Stimulated activated CD8-positive, alpha-beta memory T cell treated with anti-CD3 and anti-CD28 coated beads, Interleukin-12 subunit alpha, Interleukin-12 subunit beta, amount 100 ng/mL, for 24 hours (primary cell): Measurements from ENCODE around the gene CLTRN.
"Not testable (repeated sequence)": the region's sequence is repeated elsewhere in the genome, so short reads cannot be mapped to it uniquely, and the experiment has no call there.

Experiments used
- DNase-seq: peaks from one replicate; pipeline ENCODE4 v3.0.0-alpha.2; 2020; ENCODE audit errors: extremely low read depth

CLTRN gene

DNA sequence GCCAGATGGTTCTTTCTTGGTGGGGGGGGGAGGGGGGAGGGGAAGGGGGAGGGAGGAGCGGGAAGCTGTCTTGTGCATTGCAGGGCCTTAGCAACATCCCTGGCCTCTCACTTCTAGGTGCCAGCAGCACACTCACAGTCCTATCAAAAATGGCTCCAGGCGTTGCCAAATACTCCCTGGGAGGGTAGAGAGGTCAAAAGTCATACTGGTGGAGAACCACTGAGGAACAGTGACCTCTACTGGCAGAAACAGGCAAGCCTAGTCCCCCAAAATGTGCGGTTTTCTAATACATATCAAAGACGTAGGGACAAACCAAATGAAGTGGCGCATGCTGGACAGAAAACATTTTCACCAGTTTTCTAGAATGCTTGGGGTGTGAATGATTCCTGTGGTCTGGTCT lies 17.1 kb downstream of the CLTRN start:
- DNase-seq, result not testable (repeated sequence)

- DNase-seq, result no peak
Measured at GRCh38 chrX:15646543-15646942, 18.1 kb downstream of the CLTRN start.

GRCh38 chrX:15646031-15646430 lies 18.6 kb downstream of the CLTRN start:
- DNase-seq, result no peak

- DNase-seq, result no peak
Measured at GRCh38 chrX:15645266-15645665, 19.3 kb downstream of the CLTRN start.

GRCh38 chrX:15644560-15644872 lies 20.1 kb downstream of the CLTRN start:
- DNase-seq, result no peak

DNA sequence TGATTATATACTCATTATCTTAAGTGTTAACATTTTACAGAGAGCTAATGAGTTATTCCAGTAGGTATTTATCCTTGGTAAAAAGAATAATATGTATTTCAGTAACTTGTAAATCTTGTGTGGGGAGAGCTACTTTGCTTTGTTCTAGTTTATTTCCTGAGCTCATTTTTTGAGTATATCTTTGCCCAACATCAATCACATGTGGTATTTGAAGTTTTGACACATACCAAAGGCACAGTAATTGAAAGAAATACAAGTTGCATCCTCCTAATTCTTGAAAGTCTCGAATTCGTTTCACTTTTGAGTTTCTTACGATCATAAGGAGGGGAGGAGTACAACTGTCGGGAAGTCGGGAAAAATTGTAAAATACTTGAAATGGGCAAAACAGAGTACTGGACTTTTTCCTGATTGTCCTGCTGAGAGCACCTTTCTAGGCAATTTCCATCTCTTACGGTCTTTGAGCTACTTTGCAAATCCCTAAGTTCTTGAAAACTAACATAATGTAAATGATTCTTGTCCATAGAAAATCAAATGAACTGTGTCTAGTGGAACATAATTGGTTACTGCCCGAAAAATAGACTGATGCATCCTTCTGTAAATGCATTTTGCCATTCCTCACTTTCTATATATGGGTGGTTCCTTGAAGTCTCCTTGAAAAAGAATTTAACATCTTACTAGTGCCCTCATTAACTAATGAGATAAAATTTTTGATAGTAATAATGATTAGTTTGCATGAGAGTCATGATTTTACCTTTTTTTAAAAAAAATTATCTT lies 20.6 kb downstream of the CLTRN start:
- DNase-seq, result no peak

GRCh38 chrX:15631637-15632036 lies 33.0 kb downstream of the CLTRN start:
- DNase-seq, result no peak

DNA sequence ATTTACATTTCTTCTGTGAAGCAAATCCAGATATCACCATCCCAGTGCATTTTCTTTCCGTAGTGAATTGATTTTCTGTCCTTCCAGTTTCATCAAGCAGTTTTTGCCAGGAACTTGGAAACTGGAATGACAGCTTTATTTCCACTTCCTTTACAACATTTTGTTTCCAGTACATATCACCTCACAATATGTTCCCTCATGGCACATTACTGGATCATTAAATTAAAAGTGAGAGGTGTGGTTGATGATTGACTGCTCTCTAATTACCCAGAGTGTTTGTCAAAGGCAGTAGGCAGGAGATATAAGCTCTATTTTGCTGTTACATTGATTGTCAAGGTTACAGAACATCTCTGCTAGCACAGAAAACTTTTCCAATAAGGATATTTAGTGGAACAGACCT lies 41.6 kb downstream of the CLTRN start:
- DNase-seq, result no peak

- DNase-seq, result no peak
Measured at GRCh38 chrX:15619053-15619755, 45.4 kb downstream of the CLTRN start.

GRCh38 chrX:15617111-15617510 lies 47.5 kb downstream of the CLTRN start:
- DNase-seq, result no peak

GRCh38 chrX:15616531-15616930 lies 48.1 kb downstream of the CLTRN start:
- DNase-seq, result no peak

DNA sequence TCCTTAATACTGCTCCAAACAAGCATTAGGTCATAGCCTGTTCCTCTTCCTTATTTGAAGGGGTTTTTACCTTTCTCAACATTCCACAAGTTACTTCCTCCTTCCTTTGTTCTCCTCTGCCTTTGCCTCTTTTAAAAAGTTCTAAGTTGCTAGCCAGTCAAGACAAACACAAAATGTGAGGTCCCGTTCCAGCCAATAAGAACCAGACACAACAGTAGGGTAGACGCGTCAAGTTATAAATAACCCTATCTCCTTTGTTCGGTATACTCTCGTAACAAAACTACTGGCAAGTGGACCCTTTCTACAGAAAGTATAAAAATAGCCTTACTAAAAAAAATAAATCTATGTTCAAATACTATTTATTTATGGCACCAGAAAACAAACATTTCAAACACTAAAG lies 57.5 kb downstream of the CLTRN start:
- DNase-seq, result no peak

- DNase-seq, result no peak
Measured at GRCh38 chrX:15606136-15606535, 58.5 kb downstream of the CLTRN start.

DNA sequence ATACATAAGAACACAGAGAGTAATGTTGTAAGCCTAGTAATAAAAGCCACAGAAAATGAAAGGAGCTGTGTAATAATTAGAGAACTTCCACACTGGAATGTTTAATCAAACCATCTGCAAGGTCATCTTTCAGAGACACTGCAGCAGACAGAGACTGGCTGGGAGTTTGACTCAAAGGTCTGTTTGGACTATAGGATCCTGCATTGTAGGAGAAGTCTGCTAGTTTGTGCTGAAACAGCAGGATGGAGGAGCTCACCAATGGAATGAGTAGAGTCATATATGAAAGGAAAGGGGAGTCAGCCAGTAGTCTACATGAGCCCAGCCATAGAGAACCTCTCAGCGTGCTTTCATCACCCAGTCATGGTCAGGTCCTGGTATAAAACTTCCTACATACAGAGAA lies 59.4 kb downstream of the CLTRN start:
- no peak for DNase-seq

DNA sequence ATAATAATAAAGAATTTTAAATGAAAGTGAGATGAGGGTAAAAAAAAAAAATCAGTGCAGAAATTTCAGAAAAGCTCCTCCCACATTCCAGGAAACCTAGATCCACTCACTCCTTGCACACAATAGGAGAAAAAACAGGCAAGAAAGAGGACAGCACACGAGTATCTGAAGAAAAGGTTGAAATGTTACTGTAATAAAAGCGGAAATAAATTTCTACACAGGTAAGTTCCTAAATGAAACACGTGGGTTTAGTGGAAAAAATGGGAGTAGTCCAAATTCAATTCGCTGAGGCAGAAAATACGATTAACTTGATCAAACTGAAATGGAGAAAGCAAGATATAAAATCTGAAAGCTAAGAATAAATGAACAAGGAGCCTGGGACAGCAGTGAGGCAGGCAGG lies 61.8 kb downstream of the CLTRN start:
- DNase-seq, result no peak

- no peak for DNase-seq
Measured at GRCh38 chrX:15601932-15602331, 62.7 kb downstream of the CLTRN start.

DNA sequence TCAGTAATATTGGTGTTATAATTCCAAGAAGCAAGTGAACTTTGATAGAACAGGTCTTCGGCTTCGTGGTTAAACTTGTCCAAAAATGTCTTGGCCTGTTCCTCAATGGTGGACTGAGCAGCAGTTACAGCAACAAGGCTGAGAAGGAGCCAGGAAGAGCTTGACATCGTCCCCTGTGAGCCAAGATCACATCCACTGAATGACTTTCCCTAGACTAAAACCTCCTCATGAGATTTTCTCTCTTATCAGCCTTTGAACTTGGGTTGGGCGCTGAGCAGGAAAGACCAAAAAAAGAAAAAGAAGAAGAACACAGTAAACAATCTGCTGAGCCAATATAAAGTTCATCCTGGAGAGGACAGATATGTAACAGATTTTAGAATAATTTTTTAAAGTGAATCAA lies 63.9 kb downstream of the CLTRN start, which contains the start of gene ACE2:
Gene ACE2, minus strand, starts transcription at position 216 of the 400 bp plus-strand sequence. Its CDS starts 49 bp downstream, at position 167.
- no peak for DNase-seq

DNA sequence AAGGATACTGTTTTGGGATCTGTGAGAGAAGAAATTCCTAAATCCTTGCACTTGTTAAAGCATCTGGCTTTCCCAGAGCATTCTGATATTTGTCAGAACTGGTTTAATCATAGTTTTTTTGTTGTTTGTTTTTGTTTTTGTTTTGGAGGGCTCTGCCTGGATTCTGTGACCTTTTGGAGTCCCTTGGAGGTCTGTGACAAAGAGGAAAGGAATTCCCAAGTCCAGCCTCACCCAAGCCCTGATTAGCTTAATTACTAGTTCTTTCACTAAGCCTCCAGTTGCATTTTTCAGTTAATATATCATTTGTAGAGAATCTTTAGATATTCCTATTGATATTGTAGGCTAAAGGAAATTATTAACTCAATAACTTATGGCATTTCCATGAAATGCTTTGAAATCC lies 64.6 kb downstream of the CLTRN start:
- no peak for DNase-seq

DNA sequence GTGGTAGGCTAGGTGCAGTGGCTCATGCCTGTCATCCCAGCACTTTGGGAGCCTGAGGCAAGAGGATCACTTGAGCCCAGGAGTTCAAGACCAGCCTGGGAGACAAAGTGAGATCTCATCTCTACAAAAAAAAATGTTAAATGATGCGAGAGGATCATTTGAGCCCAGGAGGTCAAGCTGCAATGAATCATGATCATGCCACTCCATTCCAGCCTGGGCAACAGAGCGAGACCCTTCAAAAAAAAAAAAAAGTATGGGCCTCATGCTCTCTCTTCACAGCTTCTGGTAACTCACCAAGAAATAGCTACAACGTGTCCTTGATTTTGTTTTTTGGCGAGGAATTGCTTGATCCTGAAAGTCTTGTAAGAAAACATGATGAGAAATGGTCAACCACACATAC lies 65.1 kb downstream of the CLTRN start:
- DNase-seq, result no peak

DNA sequence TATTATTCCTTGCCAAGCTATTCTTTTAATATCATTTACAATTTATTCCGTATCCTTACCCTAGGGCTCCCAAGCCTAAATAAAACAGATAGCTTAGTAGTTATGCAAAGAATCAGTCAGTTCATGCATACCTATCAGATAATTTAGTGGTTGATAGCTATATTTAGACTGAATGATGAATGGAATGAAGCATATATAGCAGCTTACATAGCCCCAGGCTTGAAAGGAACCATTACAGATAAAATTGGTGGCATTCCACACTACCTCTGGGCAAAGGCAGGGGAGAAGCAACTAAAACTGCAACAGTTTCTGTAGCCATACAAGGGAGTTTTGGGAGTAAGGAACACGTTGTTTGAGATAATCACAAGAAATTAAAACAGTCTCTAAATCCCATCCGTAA lies 66.6 kb downstream of the CLTRN start:
- no peak for DNase-seq

- DNase-seq, result no peak
Measured at GRCh38 chrX:15594371-15594770, 70.2 kb downstream of the CLTRN start.

GRCh38 chrX:15579778-15580747 lies 84.5 kb downstream of the CLTRN start:
- no peak for DNase-seq
